Measurements from ENCODE around the gene TLE5. TPM values are rescaled to one million over a fixed set of nuclear protein-coding genes. Genes with fewer than 3 reads are reported as not detected.
"Not testable (repeated sequence)": the region's sequence is repeated elsewhere in the genome, so short reads cannot be mapped to it uniquely, and the experiment has no call there.

The TLE5 gene
- total RNA-seq, 1 donor, result 551 TPM

DNA sequence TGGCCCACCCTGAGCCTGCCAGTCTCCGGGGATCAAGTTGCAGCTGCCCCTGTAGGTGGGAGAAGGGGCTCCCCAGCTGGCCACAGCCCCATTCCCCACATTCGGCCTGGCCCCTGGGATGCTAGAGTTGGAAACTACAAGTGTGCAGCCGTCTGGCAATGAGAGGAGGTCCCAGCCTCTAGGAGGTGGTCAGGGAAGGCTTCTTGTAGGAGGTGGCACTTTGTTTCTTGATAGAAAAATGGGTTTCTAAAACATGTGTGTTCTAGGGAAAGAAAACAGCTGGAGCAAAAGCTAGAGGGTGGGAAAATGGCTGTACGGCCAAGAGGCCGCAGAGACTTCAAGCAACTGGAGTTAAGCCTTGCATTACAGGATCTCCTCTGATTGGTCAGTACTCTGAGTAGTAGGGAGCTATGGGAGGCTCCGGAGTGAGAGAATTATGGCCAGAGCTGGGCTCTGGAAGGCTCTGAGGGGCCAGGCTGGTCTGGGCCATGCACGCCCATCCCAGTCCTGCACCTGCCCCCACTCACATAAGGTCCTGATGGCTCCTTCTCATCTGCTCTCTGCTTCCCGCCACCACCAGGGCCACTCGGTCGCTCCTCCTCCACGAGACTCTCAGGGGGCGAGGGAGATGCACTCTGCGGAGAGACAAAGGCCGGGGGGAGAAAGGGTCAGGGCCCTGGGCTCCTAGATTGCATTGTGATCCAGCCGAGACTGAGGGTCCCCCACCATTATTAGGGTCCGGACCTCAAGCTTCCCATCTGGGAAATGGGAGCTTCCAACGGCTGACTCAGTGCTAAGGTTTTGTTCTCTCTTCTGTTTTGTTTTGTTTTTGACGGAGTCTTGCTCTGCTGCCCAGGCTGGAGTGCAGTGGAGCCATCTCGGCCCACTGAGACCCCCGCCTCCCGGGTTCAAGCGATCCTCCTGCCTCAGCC lies 46.9 kb downstream of the TLE5 start:
- Histone ChIP-seq H3K4me3 (ENCODE audit: low read length) (no peak overlapping the region), H3K4me1 (ENCODE audit: insufficient read depth, low read length) (no peaks in the 10 kb centered on the region), H3K27me3 (ENCODE audit: insufficient read depth, low read length) (no peaks in the 10 kb centered on the region), H3K9me3 (ENCODE audit: low read depth, low read length) (no peaks in the 10 kb centered on the region)

DNA sequence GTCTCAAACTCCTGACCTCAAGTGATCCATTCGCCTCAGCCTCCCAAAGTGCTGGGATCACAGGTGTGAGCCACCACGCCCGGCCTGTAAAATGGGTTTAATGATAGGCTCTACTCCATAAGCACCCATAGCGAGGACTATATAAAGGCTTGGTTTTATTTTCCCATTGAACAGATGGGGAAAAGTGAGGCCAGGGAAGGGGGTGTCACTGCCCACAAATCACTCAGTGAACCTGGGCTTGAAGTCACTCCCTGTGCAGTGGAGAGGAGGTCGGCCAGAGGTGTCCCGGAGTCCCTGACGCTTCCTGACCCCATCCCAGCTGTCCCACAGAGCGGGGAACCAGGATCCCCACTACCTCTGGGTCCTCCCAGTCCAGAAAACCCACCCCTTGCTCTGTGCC lies 48.2 kb downstream of the TLE5 start:
- no peaks in the 10 kb centered on the region for H3K4me1 ChIP-seq (ENCODE audit: insufficient read depth, low read length)
- H3K4me3 ChIP-seq (ENCODE audit: low read length), result no peak overlapping the region
- no peaks in the 10 kb centered on the region for H3K27me3 ChIP-seq (ENCODE audit: insufficient read depth, low read length)
- no peaks in the 10 kb centered on the region for H3K9me3 ChIP-seq (ENCODE audit: low read depth, low read length)

DNA sequence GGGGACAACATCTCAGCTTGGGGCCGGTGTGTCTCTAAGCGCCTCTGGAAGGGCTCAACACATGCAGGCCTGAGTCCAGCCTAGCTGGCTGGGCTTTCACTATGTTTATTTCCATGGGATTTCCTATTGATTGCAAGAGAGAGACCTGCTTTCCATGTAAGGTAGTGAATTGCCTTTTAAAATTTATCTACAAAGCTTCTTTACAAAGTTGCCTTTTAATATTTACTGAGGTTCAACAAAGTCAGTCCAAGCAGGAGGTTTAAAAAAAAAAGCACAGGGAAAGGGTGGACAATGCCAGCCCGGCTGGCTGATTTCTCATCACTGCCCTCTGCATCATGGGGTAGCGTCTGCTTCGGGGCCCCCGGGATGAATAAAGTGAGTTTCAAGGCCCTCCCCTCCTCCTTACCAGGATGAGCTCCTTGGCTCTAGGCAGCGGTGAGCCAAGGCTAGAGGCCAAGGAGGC lies 49.0 kb downstream of the TLE5 start:
- Histone ChIP-seq H3K27me3 (ENCODE audit: insufficient read depth, low read length) (no peaks in the 10 kb centered on the region), H3K9me3 (ENCODE audit: low read depth, low read length) (no peaks in the 10 kb centered on the region), H3K4me1 (ENCODE audit: insufficient read depth, low read length) (no peaks in the 10 kb centered on the region), H3K4me3 (ENCODE audit: low read length) (no peak overlapping the region)

DNA sequence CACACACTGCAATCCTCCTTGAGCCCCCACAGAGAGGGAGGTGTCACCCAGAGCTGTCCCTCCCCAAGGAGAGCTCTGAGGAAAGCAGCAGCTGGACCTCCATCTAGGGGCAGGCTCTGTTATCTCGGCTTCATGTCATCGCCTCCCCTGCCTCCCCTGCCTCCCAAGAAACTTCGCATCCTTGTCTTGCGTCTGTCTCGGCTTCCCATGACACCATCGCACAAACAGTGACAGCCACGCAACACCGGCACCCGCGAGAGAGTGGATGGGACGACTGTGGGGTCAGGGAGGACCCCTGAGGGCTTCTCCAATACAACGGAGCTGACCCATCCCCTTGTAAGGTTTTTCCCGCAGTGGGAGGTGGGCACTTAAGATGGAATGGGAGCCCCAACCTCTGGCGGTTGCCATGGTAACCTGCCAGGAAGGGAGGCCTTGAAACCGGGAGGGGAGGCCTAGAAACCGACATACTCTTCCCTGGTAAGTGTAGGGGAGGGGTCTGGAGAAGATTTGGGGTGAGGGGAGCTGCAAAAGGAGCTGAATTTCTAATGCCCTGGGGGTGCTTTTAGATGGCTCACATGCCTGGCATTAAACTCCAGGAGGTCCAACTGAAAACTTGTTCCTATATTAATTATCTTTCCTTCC lies 49.6 kb downstream of the TLE5 start:
- Histone ChIP-seq H3K4me3 (ENCODE audit: low read length) (no peak overlapping the region), H3K4me1 (ENCODE audit: insufficient read depth, low read length) (no peaks in the 10 kb centered on the region), H3K9me3 (ENCODE audit: low read depth, low read length) (no peaks in the 10 kb centered on the region), H3K27me3 (ENCODE audit: insufficient read depth, low read length) (no peaks in the 10 kb centered on the region)

DNA sequence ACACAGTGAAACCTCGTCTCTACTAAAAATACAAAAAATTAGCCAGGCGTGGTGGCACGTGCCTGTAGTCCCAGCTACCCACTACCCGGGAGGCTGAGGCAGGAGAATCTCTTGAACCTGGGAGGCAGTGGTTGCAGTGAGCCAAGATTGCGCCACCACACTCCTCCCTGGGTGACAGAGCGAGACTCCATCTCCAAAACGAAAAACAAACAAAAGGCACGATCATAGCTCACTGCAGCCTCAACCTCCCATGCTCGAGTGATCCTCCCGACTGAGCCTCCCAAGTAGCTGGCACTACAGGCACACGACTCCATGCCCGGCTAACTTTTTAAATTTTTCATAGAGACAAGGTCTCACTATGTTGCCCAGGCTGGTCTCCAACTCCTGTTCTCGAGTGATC lies 50.2 kb downstream of the TLE5 start:
- H3K4me3 ChIP-seq (ENCODE audit: low read length); H3K27me3 ChIP-seq (ENCODE audit: insufficient read depth, low read length); H3K9me3 ChIP-seq (ENCODE audit: low read depth, low read length); H3K4me1 ChIP-seq (ENCODE audit: insufficient read depth, low read length): not testable (repeated sequence)

DNA sequence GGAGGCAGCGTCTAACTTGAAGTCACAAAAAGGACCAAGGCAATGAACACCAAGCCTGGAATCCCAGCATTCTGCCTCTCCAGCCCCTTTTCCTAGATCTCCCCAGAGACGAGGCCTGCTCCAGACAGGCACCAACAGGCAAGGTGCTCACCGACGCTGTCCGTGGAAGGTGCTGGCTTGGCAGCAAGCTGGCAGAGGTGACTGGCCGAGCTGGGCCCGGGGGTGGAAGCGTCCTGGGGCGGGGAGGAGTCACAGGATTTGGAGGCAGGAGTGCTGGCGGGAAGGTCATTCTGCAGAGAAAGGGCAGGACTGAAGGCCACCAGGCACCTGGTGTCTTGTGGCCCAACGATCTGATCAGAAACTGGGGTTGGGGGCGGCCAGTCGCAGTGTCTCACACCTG lies 51.4 kb downstream of the TLE5 start:
- no peak overlapping the region for H3K4me3 ChIP-seq (ENCODE audit: low read length)
- H3K4me1 ChIP-seq (ENCODE audit: insufficient read depth, low read length), result no peaks in the 10 kb centered on the region
- H3K9me3 ChIP-seq (ENCODE audit: low read depth, low read length), result no peaks in the 10 kb centered on the region
- H3K27me3 ChIP-seq (ENCODE audit: insufficient read depth, low read length), result no peaks in the 10 kb centered on the region

DNA sequence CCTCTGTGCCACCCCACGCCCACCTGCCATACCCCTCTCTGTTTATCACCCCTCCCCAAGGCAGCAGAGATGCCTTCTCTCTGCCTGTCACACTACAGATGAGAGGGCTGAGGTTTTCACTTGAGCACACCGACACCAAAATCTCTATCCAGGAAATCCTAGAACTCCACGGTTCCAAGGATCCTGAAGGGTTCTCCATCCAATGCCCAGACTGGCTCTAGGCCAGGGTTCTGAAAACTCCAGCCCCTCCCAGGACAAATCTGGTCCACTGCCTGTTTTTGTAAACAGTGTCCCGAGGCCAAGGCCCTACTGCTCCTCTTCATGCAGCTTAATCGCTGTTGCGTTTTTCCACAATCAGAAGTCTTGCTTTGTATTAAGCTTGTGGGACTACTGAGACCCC lies 53.3 kb downstream of the TLE5 start:
- Histone ChIP-seq H3K27me3 (ENCODE audit: insufficient read depth, low read length) (no peaks in the 10 kb centered on the region), H3K4me3 (ENCODE audit: low read length) (no peak overlapping the region), H3K9me3 (ENCODE audit: low read depth, low read length) (no peaks in the 10 kb centered on the region), H3K4me1 (ENCODE audit: insufficient read depth, low read length) (no peaks in the 10 kb centered on the region)

DNA sequence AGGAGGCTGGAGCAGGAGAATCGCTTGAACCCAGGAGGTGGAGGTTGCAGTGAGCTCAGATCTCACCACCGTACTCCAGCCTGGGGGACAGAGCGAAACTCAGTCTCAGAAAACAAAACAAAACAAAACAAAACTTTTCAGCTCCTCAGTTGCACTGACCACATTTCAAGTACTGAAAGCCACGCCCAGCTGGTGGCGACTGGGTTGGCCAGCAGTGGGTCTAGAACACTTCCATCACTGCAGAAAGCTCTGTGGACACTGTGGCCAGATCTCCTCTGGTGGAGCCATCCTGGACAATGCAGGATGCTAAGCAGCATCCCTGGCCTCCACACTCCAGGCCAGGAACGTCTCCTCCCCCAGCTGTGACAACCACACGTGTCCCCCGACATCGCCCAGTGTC lies 54.3 kb downstream of the TLE5 start:
- no peaks in the 10 kb centered on the region for H3K27me3 ChIP-seq (ENCODE audit: insufficient read depth, low read length)
- no peak overlapping the region for H3K4me3 ChIP-seq (ENCODE audit: low read length)
- no peaks in the 10 kb centered on the region for H3K9me3 ChIP-seq (ENCODE audit: low read depth, low read length)
- no peaks in the 10 kb centered on the region for H3K4me1 ChIP-seq (ENCODE audit: insufficient read depth, low read length)

DNA sequence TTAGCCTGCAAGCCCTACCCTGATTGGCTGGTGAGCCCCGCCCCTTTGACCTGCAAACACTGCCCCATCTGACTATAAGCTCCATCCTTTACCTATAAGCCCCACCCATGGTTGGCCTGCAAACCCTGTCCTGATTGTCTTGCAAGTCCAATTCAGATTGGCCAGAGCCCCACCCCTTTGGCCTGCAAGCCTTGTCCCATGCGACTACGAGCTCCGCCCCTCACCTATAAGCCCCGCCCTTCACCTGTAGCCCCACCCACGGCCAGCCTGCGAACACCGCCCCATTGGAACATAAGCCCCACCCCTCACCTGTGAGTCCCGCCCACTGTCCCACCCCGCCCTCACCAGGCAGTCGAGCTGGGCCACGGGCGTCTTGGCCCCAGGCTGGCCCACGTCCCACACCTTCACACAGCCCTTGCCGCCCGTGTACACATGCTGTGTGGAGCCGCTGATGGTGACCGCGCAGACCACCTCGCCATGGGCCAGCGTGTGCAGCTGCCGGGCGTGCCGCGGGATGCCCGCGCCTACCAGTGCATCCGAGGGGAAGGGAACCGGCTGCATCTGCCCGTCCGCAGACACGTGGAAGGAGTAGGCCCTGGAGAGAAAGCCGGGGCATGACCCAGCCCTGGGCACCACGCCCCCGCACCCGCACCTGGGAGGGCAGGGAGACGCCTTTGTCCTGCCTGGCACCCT lies 56.1 kb downstream of the TLE5 start:
- Histone ChIP-seq H3K27me3 (ENCODE audit: insufficient read depth, low read length) (no peaks in the 10 kb centered on the region), H3K9me3 (ENCODE audit: low read depth, low read length) (no peaks in the 10 kb centered on the region), H3K4me3 (ENCODE audit: low read length) (no peak overlapping the region), H3K4me1 (ENCODE audit: insufficient read depth, low read length) (no peaks in the 10 kb centered on the region)

DNA sequence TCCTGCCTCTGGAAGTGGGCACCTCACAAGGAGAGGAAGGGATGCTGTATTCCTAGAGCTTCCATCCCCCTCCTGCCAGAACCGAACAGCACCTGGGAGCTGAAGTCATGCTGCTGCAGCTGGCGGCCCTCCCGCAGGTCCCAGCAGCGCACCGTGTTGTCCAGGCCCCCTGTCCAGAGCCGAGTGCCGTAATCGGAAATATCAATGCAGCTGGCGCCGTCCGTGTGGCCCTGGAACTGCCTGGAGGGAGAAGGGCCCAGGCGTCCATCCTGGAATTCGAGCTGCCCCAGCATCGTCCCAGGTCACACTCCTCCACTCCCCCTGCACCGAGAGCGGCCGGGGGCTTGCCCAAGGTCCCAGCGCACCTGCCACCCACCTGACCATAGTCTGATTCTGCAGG lies 57.0 kb downstream of the TLE5 start:
- H3K9me3 ChIP-seq (ENCODE audit: low read depth, low read length), result no peaks in the 10 kb centered on the region
- H3K27me3 ChIP-seq (ENCODE audit: insufficient read depth, low read length), result no peaks in the 10 kb centered on the region
- H3K4me1 ChIP-seq (ENCODE audit: insufficient read depth, low read length), result no peaks in the 10 kb centered on the region
- no peak overlapping the region for H3K4me3 ChIP-seq (ENCODE audit: low read length)

DNA sequence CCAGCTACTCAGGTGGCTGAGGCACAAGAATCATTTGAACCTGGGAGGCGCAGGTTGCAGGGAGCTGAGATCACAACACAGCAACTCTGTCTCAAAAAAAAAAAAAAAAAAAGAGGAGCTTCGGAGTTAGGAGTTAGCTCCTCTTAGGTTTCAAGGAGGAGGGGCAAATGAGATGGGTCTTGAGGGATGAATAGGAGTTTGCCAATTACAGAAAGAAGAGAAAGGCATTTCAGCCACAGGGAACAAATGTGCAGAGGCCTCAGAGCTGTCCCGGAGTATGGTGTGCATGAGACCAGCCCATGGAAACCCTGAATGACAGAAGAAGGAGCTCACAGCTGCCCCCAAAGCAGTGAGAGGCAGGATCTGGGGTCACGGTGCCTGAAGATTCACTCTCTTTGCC lies 57.8 kb downstream of the TLE5 start:
- Histone ChIP-seq H3K4me1 (ENCODE audit: insufficient read depth, low read length) (no peaks in the 10 kb centered on the region), H3K27me3 (ENCODE audit: insufficient read depth, low read length) (no peaks in the 10 kb centered on the region), H3K9me3 (ENCODE audit: low read depth, low read length) (no peaks in the 10 kb centered on the region), H3K4me3 (ENCODE audit: low read length) (no peak overlapping the region)

DNA sequence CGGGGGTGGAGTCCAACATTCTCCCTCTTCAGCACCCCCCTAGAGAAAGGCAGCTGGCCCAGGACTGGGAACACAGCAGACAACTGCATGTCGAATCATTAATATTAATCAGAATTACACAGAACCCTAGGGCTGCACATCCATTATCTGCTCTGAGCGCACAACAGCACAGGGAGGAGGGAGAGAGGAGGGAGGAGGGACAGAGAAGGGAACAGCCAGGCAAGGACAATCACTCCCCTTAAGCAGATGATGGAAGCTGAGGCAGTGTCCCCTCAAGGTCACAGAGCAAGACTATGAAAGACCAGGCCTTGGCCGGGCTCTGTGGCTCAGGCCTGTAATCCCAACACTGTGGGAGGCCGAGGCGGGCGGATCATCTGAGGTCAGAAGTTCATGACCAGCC lies 59.2 kb downstream of the TLE5 start:
- Histone ChIP-seq H3K9me3 (ENCODE audit: low read depth, low read length) (no peaks in the 10 kb centered on the region), H3K4me1 (ENCODE audit: insufficient read depth, low read length) (no peaks in the 10 kb centered on the region), H3K27me3 (ENCODE audit: insufficient read depth, low read length) (no peaks in the 10 kb centered on the region), H3K4me3 (ENCODE audit: low read length) (no peak overlapping the region)

Measured in mononuclear cell (primary cell).